K562 (cell line): ENCODE results near the gene KLC3. TPM values are rescaled to one million over a fixed set of nuclear protein-coding genes. Genes with fewer than 3 reads are reported as not detected.

Source experiments
- ATAC-seq: fragments of 200-7000 bp; cut with Tn5 transposase; 3 replicates; pipeline ENCODE4 v1.9.1; 2020; ENCODE audit warnings: moderate library complexity
- BruUV-seq: library from RNA; stranded (reverse); fragments of 400-500 nt; replicated peaks from 2 replicates; lab custom pipeline; 2021; lab: Mats Ljungman, UMichigan
- CTCF ChIA-PET: fragments of 300-600 bp; formaldehyde crosslinking; extraction: SDS; loops from one replicate; lab custom pipeline; 2021; ENCODE audit warnings: low intra/inter-chr PET ratio; lab: Yijun Ruan, JAX
- POLR2A ChIA-PET: fragments of 300-600, 350-650 bp; sonication (Branson Sonifier 250); formaldehyde crosslinking; extraction: SDS; loops from one replicate; lab custom pipeline; 2021; ENCODE audit warnings: antibody characterized with exemption, inconsistent platforms; lab: Yijun Ruan, JAX
- DNase-seq, 4 experiments: peaks; one replicate each; pipeline versions ENCODE4 v3.0.0 to v3.0.0-alpha.2; 2011 to 2018; ENCODE audit warnings: low spot score in 3 of 4, mixed read lengths in 3 of 4; ENCODE audit errors: extremely low read depth in 1 of 4
- FAIRE-seq: peaks from 2 replicates; lab custom pipeline; 2011; peaks lifted over from hg19 to GRCh38; lab: Jason Lieb, UNC
- H2AFZ ChIP-seq: 2 replicates; pipeline ENCODE4 v1.6.0; 2011; ENCODE audit warnings: low read depth, low read length, control low read depth, inconsistent platforms
- H3K27ac ChIP-seq: fragments of 200-600 bp; 3 replicates; pipeline ENCODE4 v1.8.0; 2011; ENCODE audit warnings: low read depth, mild to moderate bottlenecking, control low read depth, inconsistent platforms, low read length, moderate library complexity, mixed read lengths; ENCODE audit errors: extremely low read depth
- H3K27me3 ChIP-seq, 2 experiments: fragments of 300-600 bp in 1 of 2; 2 replicates in 1 of 2; 3 replicates in 1 of 2; pipeline versions ENCODE4 v1.6.0 to v1.8.0; 2011; ENCODE audit warnings: inconsistent platforms in 2 of 2, low read length in 2 of 2, mild to moderate bottlenecking in 1 of 2, mixed read lengths in 1 of 2, moderate library complexity in 1 of 2; ENCODE audit not compliant: control insufficient read depth in 2 of 2, insufficient read depth in 2 of 2
- H3K36me3 ChIP-seq: fragments of 300-600 bp; 3 replicates; pipeline ENCODE4 v1.8.0; 2011; ENCODE audit warnings: mild to moderate bottlenecking, low read length, inconsistent platforms; ENCODE audit not compliant: control insufficient read depth, insufficient read depth
- H3K4me1 ChIP-seq, 2 experiments: fragments of 200-600 bp in 1 of 2; replicated peaks in 1 of 2; 2 replicates in 1 of 2; 3 replicates in 1 of 2; pipeline versions ENCODE4 v1.5.1 to v1.8.0; 2011; ENCODE audit warnings: inconsistent platforms in 2 of 2, low read length in 2 of 2, mild to moderate bottlenecking in 1 of 2, mixed read lengths in 1 of 2, moderate library complexity in 1 of 2; ENCODE audit not compliant: control insufficient read depth in 2 of 2, insufficient read depth in 2 of 2
- H3K4me2 ChIP-seq: 2 replicates; pipeline ENCODE4 v1.6.1; 2011; ENCODE audit warnings: low read length, control low read depth, inconsistent platforms, mixed read lengths; ENCODE audit not compliant: insufficient read depth
- H3K4me3 ChIP-seq: fragments of 200-600 bp; sonication (generic), shearing (Covaris generic); 2 replicates; pipeline ENCODE4 v1.5.1; 2016; ENCODE audit warnings: control low read depth, inconsistent platforms
- H3K79me2 ChIP-seq: fragments of 200-600 bp; 3 replicates; pipeline ENCODE4 v1.8.0; 2011; ENCODE audit warnings: low read length, inconsistent platforms; ENCODE audit not compliant: control insufficient read depth, insufficient read depth
- H3K9ac ChIP-seq, 2 experiments: 2 replicates each; pipeline versions ENCODE4 v1.6.0 to v1.6.1; 2011; ENCODE audit warnings: low read depth in 2 of 2, low read length in 2 of 2, control low read depth in 1 of 2, inconsistent platforms in 1 of 2, mild to moderate bottlenecking in 1 of 2, mixed read lengths in 1 of 2; ENCODE audit not compliant: insufficient read depth in 1 of 2
- H3K9me1 ChIP-seq: one replicate; pipeline ENCODE4 v1.6.0; 2011; ENCODE audit warnings: inconsistent platforms, mild to moderate bottlenecking, low read length, moderate library complexity; ENCODE audit not compliant: control insufficient read depth, insufficient read depth
- H3K9me3 ChIP-seq: replicated peaks from 2 replicates; pipeline ENCODE4 v1.5.1; 2011; ENCODE audit warnings: low read depth, low read length, inconsistent platforms; ENCODE audit not compliant: control insufficient read depth, insufficient read depth
- H4K20me1 ChIP-seq: replicated peaks from 2 replicates; pipeline ENCODE4 v1.6.1; 2011; ENCODE audit warnings: low read length, inconsistent platforms, mixed read lengths; ENCODE audit not compliant: control insufficient read depth, insufficient read depth
- DACH1 ChIP-seq: fragments of 450-650 bp; IDR thresholded peaks from 2 replicates; pipeline ENCODE4 v1.6.1; 2018; ENCODE audit not compliant: partially characterized antibody
- DMBX1 ChIP-seq: fragments of 250-450 bp; sonication (Bioruptor Pico); IDR thresholded peaks from 2 replicates; pipeline ENCODE4 v1.8.0; 2022; ENCODE audit warnings: inconsistent platforms, mild to moderate bottlenecking, moderate library complexity, borderline replicate concordance
- FOXJ2 ChIP-seq: fragments of 200-800 bp; sonication (Bioruptor generic); IDR thresholded peaks from 2 replicates; pipeline ENCODE4 v1.6.1; 2016; ENCODE audit warnings: missing genetic modification characterization, missing compliant biosample characterization
- MAX ChIP-seq: sonication (generic); formaldehyde crosslinking; IDR thresholded peaks from 2 replicates; pipeline ENCODE4 v1.9.0; 2022; ENCODE audit warnings: mild to moderate bottlenecking, missing genetic modification reagents
- MBD2 ChIP-seq: sonication (generic); IDR thresholded peaks from 2 replicates; pipeline ENCODE4 v1.6.1; 2016; ENCODE audit warnings: low read depth, borderline replicate concordance
- MTA2 ChIP-seq: fragments of 450-650 bp; IDR thresholded peaks from 2 replicates; pipeline ENCODE4 v1.6.1; 2016; ENCODE audit warnings: low read depth
- NBN ChIP-seq: fragments of 450-650 bp; IDR thresholded peaks from 2 replicates; pipeline ENCODE4 v1.6.1; 2016; ENCODE audit warnings: low read depth, mild to moderate bottlenecking
- PRPF4 ChIP-seq: fragments of 200-400 bp; formaldehyde crosslinking; IDR thresholded peaks from one replicate; pipeline ENCODE4 v1.6.1; 2017; ENCODE audit warnings: low read length, low read depth, mild to moderate bottlenecking; ENCODE audit not compliant: insufficient read depth, poor library complexity, severe bottlenecking
- SP2 ChIP-seq: IDR thresholded peaks from 2 replicates; pipeline ENCODE4 v1.6.1; 2011; ENCODE audit warnings: mild to moderate bottlenecking, low read depth, low read length, moderate library complexity; ENCODE audit not compliant: poor library complexity, severe bottlenecking; ENCODE audit errors: extremely low read depth
- SRSF1 ChIP-seq: fragments of 200-400 bp; formaldehyde crosslinking; IDR thresholded peaks from 2 replicates; pipeline ENCODE4 v1.6.1; 2017; ENCODE audit warnings: mild to moderate bottlenecking, low read depth, low read length, moderate library complexity
- SUPT5H ChIP-seq: fragments of 450-650 bp; IDR thresholded peaks from 2 replicates; pipeline ENCODE4 v1.6.1; 2016
- TFAM ChIP-seq: fragments of 250-450 bp; sonication (Bioruptor Pico); conservative IDR thresholded peaks from 2 replicates; pipeline ENCODE4 v1.5.0; 2021; ENCODE audit warnings: mild to moderate bottlenecking, moderate library complexity
- ZBTB2 ChIP-seq: fragments of 450-650 bp; IDR thresholded peaks from 2 replicates; pipeline ENCODE4 v1.6.1; 2016; ENCODE audit warnings: antibody characterized with exemption
- ZKSCAN8 ChIP-seq: fragments of 200-800 bp; sonication (Bioruptor generic); IDR thresholded peaks from 2 replicates; pipeline ENCODE4 v1.6.1; 2016; ENCODE audit warnings: missing genetic modification characterization, missing compliant biosample characterization
- ZNF175 ChIP-seq: fragments of 200-800 bp; sonication (Bioruptor generic); IDR thresholded peaks from 2 replicates; pipeline ENCODE4 v1.6.1; 2016; ENCODE audit warnings: low read depth, mild to moderate bottlenecking, missing genetic modification characterization, missing compliant biosample characterization
- ZNF655 ChIP-seq: fragments of 250-450 bp; sonication (Bioruptor Pico); IDR thresholded peaks from 2 replicates; pipeline ENCODE4 v1.5.0; 2021
- whole genome bisulfite sequencing: fragments of 100-300 bp; shearing (Covaris generic); methylation state at CpG from one replicate; pipeline ENCODE4 v1.1.6; 2016; ENCODE audit warnings: low coverage, mixed read lengths; ENCODE audit not compliant: insufficient coverage; ENCODE audit errors: missing lambda C conversion rate; 5-methylcytosine and 5-hydroxymethylcytosine counted together
- in situ Hi-C: fragments of 300-500 bp; cut with MboI; formaldehyde crosslinking; loops from 4 replicates; pipeline ENCODE4 v1.15.0; 2018; ENCODE audit warnings: inconsistent platforms, mixed read lengths
- intact Hi-C: fragments of 100-400 bp; cut with micrococcal nuclease; formaldehyde crosslinking; loops from 2 replicates; pipeline ENCODE4 v1.14.2; 2022
- polyA plus RNA-seq, 8 experiments: library from polyadenylated mRNA; depleted of rRNA in 4 of 8; stranded (reverse) in 5 of 8; unstranded in 3 of 8; fragments of >200 nt; fragmentation: Nextera tagmentation in 2 of 8; fragmentation: Illumina TruSeq in 1 of 8; extraction: Ambion mirVana in 2 of 8; extraction: Trizol in 1 of 8; gene quantifications; 2 replicates each; pipeline versions ENCODE4 v1.2.1 to v1.2.3, GENCODE V29; 2011 to 2014; ENCODE audit warnings: inconsistent platforms in 1 of 8, missing spikeins in 1 of 8
- total RNA-seq, 7 experiments: library from RNA; depleted of rRNA in 6 of 7; stranded (reverse); fragments of >200 nt in 6 of 7; fragmentation: Illumina TruSeq in 2 of 7; extraction: Trizol in 2 of 7; gene quantifications; 2 replicates each; pipeline versions ENCODE4 v1.2.1 to v1.2.3, GENCODE V29; 2011 to 2021; ENCODE audit warnings: low replicate concordance in 1 of 7

Gene KLC3
- total and polyA plus RNA-seq, 9 of the 15 experiments (the other 6 are each of a cell fraction or from before 2014, with no cell fraction given) = 0.03 to 1.2 (median 0.59) TPM; not detected in 3

GRCh38 chr19:45346449-45346848 is 5.9 kb downstream of the KLC3 start (continued):
- TF ChIP-seq SP2 (no peak), SRSF1 (no peak), DMBX1 (CRISPR knock-in tag) (no peak), ZKSCAN8 (CRISPR knock-in tag) (no peak), ZBTB2 (no peak), ZNF655 (CRISPR knock-in tag) (no peak)
- TF ChIP-seq, all 486 proteins: peak for 22

GRCh38 chr19:45347570-45348366 is 7.2 kb downstream of the KLC3 start:
- 47% methylated on average over 11 of the region's 25 CpGs for WGBS
- no peaks in the 10 kb centered on the region for H3K9me1 ChIP-seq
- no peak overlapping the region for H3K4me3 ChIP-seq
- peak overlapping the region in 1 of 2 experiments; percentile 32; a peak in 2 of 4 replicates for H3K9ac ChIP-seq
- H3K4me2 ChIP-seq = no peak overlapping the region
- H3K27ac ChIP-seq = no peak overlapping the region
- peaks cover 31% of the 10 kb centered on the region; the same call in 1 of the 3 replicates for H3K36me3 ChIP-seq
- no TSS peak for BruUV-seq
- in situ Hi-C loops (no loop called here), intact Hi-C loops (no loop called here)
- H3K27me3 ChIP-seq = no peaks in the 10 kb centered on the region
- no peak for FAIRE-seq
- ChIA-PET POLR2A (interaction anchor here (0.6 kb wide), 1 partner anchor 55 kb away, joined by 4 read pairs; no protein-coding TSS in a partner anchor), CTCF (no interaction called here)
- peaks cover 0 to 54% of the 10 kb centered on the region in 2 experiments; a peak in 2 of 5 replicates for H3K4me1 ChIP-seq
- DNase-seq = no peak
- no peaks in the 10 kb centered on the region for H3K9me3 ChIP-seq
- no peak overlapping the region for H2AFZ ChIP-seq
- no peak for ATAC-seq
- H3K79me2 ChIP-seq = no peaks in the 10 kb centered on the region
- H4K20me1 ChIP-seq = peaks cover 3% of the 10 kb centered on the region; the same call in 1 of the 2 replicates
- TF ChIP-seq TFAM (CRISPR knock-in tag) (no peak), MAX (0 out of 2 replicates have a peak, but pooled peaks have one; percentile 39), DACH1 (no peak), SUPT5H (no peak; the same call in 1 of the 2 replicates), NBN (no peak), FOXJ2 (tag) (no peak), MTA2 (no peak), ZNF175 (CRISPR knock-in tag) (no peak), MBD2 (peak; percentile 26; the same call in 1 of the 2 replicates), PRPF4 (no peak)
